Measurements from ENCODE around the gene LRBA. TPM values are rescaled to one million over a fixed set of nuclear protein-coding genes. Genes with fewer than 3 reads are reported as not detected.

The LRBA gene
- total RNA-seq, 3 donors from 2014 or later, result 26.9 to 138 (median 93.7) TPM

DNA sequence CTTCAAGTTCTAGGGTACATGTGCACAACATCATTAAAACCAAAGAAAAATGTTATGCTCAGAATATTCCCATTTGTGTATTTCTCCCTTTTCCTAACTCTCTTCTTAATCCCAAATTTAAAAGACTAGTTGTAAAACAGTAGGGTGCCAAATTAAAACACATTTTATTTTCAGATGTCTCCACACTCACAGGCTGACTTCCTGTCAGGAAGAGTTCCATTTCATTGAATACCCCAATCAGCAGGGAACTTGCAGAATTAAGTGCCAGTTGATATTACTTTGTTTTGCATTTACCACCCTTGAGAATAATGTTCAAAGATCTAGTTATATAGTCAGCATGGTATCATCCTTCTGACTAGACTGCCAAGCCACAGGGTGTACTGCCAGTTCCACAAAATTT is 225.2 kb downstream of the LRBA start:
- no peak for DNase-seq (ENCODE audit: low spot score in 2 of 2)
- Histone ChIP-seq H3K27me3 (no peaks in the 10 kb centered on the region), H3K36me3 (no peaks in the 10 kb centered on the region), H3K27ac (no peak overlapping the region), H3K4me3 (no peak overlapping the region), H3K4me1 (no peaks in the 10 kb centered on the region), H3K9me3 (no peaks in the 10 kb centered on the region)
- intact Hi-C loops (cut with DNase I; ENCODE audit: low total_unique reads), result no loop called here
- TF ChIP-seq POLR2A (IDR thresholded peaks at IDR 0.05), result no peak
- TF ChIP-seq, protein P1, sequence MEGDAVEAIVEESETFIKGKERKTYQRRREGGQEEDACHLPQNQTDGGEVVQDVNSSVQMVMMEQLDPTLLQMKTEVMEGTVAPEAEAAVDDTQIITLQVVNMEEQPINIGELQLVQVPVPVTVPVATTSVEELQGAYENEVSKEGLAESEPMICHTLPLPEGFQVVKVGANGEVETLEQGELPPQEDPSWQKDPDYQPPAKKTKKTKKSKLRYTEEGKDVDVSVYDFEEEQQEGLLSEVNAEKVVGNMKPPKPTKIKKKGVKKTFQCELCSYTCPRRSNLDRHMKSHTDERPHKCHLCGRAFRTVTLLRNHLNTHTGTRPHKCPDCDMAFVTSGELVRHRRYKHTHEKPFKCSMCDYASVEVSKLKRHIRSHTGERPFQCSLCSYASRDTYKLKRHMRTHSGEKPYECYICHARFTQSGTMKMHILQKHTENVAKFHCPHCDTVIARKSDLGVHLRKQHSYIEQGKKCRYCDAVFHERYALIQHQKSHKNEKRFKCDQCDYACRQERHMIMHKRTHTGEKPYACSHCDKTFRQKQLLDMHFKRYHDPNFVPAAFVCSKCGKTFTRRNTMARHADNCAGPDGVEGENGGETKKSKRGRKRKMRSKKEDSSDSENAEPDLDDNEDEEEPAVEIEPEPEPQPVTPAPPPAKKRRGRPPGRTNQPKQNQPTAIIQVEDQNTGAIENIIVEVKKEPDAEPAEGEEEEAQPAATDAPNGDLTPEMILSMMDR (IDR thresholded peaks at IDR 0.05), result no peak
- TF ChIP-seq POLR2AphosphoS5 (IDR thresholded peaks at IDR 0.05), result no peak

DNA sequence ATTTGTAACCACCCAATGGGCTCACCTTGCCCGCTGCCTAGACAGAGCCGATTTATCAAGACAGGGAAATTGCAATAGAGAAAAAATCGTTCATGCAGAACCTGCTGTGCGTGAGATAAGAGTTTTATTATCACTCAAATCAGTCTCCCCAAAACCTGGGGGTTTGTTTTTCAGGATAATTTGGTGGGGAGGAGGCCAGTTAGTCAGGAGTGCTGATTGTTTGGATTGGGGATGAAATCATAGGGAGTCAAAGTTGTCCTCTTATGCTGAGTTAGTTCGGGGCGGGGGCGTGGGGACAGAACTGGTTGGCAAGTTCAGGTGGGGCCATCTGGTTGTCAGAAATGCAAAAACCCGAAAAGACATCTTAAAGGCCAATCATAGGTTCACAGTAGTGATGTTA is 230.1 kb downstream of the LRBA start:
- H3K4me3 ChIP-seq, result no peak overlapping the region
- H3K9me3 ChIP-seq, result no peaks in the 10 kb centered on the region
- intact Hi-C loops (cut with DNase I; ENCODE audit: low total_unique reads), result loop anchor here (5.0 kb wide), 1 partner anchor 193 kb away; no protein-coding TSS in a partner anchor
- H3K27ac ChIP-seq, result no peak overlapping the region
- TF ChIP-seq POLR2AphosphoS5 (IDR thresholded peaks at IDR 0.05) (no peak), POLR2A (IDR thresholded peaks at IDR 0.05) (no peak)
- TF ChIP-seq, protein P1 (IDR thresholded peaks at IDR 0.05), result no peak
- no peak for DNase-seq (ENCODE audit: low spot score in 2 of 2)
- H3K36me3 ChIP-seq, result no peaks in the 10 kb centered on the region
- H3K27me3 ChIP-seq, result no peaks in the 10 kb centered on the region
- no peaks in the 10 kb centered on the region for H3K4me1 ChIP-seq

DNA sequence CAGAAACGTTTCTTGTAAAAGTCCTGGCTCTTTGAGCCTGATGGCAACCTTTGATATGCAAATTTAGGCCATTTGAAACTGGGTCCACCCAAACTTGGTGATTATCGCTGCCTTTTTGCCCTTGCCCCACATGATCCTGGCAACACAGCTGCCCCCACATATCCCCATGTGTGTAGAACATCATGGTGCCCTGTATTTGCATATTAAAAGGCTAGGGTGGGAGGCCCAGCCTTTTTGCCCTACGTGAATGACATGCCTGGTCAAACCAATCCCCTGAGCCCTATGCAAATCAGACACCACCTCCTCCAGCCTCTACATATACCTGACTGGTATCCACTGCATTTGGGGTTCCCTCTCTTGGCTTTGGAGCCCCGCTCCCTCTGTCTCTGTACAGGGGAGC is 230.8 kb downstream of the LRBA start:
- intact Hi-C loops (cut with DNase I; ENCODE audit: low total_unique reads), result loop anchor here (5.0 kb wide), 1 partner anchor 192 kb away; no protein-coding TSS in a partner anchor
- no peak overlapping the region for H3K4me3 ChIP-seq
- no peaks in the 10 kb centered on the region for H3K9me3 ChIP-seq
- no peaks in the 10 kb centered on the region for H3K36me3 ChIP-seq
- H3K4me1 ChIP-seq, result no peaks in the 10 kb centered on the region
- TF ChIP-seq POLR2A (IDR thresholded peaks at IDR 0.05) (no peak), POLR2AphosphoS5 (IDR thresholded peaks at IDR 0.05) (no peak)
- TF ChIP-seq, protein P1 (IDR thresholded peaks at IDR 0.05), result no peak
- no peak for DNase-seq (ENCODE audit: low spot score in 2 of 2)
- H3K27me3 ChIP-seq, result no peaks in the 10 kb centered on the region
- H3K27ac ChIP-seq, result no peak overlapping the region

DNA sequence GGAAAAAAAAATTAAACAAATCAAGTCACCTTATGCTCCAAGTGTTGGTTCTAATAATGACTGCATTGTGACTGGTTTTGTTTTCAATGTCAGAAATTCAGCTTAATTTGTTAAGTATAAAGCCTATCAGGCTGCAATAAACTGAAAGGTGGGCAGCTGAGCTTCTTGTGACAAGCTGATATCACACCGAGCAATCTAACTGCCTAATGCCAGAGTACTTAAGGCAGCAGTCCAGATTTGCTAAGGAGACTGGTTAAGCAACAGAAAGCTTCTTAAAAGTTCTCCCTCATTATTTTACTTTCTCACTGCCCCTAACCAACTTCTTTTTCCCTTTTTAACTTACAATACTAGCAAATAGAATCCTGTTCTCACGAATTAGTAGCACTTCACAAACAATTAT is 232.2 kb downstream of the LRBA start:
- H3K27ac ChIP-seq, result no peak overlapping the region
- no peak overlapping the region for H3K4me3 ChIP-seq
- H3K27me3 ChIP-seq, result no peaks in the 10 kb centered on the region
- intact Hi-C loops (cut with DNase I; ENCODE audit: low total_unique reads), result loop anchor here (5.0 kb wide), 1 partner anchor 191 kb away; no protein-coding TSS in a partner anchor
- no peaks in the 10 kb centered on the region for H3K4me1 ChIP-seq
- TF ChIP-seq, protein P1 (IDR thresholded peaks at IDR 0.05), result no peak
- no peak for TF ChIP-seq POLR2A (IDR thresholded peaks at IDR 0.05)
- TF ChIP-seq POLR2AphosphoS5 (IDR thresholded peaks at IDR 0.05), result no peak
- no peaks in the 10 kb centered on the region for H3K9me3 ChIP-seq
- no peak for DNase-seq (ENCODE audit: low spot score in 2 of 2)
- no peaks in the 10 kb centered on the region for H3K36me3 ChIP-seq

DNA sequence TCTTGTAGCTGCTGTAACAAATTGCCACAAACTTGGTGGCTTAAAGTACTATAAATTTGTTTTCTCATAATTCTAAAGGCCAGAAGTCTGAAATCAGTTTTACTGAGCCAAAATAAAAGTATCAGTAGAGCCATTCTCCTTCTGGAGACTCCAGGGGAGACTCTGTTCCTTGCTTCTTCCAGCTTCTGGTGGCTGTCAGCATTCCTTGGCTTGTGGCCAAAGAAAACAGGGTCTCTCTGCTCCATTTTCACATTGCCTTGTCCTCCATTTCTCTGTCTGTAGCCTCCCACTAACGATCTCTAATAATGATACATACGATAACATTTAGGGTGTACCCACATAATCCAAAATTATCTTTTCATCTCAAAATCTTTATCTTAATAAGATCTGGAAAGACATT is 232.8 kb downstream of the LRBA start:
- H3K9me3 ChIP-seq, result no peaks in the 10 kb centered on the region
- H3K4me1 ChIP-seq, result no peaks in the 10 kb centered on the region
- no peak for DNase-seq (ENCODE audit: low spot score in 2 of 2)
- intact Hi-C loops (cut with DNase I; ENCODE audit: low total_unique reads), result loop anchor here (5.0 kb wide), 1 partner anchor 190 kb away; no protein-coding TSS in a partner anchor
- no peaks in the 10 kb centered on the region for H3K36me3 ChIP-seq
- no peaks in the 10 kb centered on the region for H3K27me3 ChIP-seq
- H3K4me3 ChIP-seq, result no peak overlapping the region
- TF ChIP-seq, protein P1 (IDR thresholded peaks at IDR 0.05), result no peak
- TF ChIP-seq POLR2A (IDR thresholded peaks at IDR 0.05), result no peak
- TF ChIP-seq POLR2AphosphoS5 (IDR thresholded peaks at IDR 0.05), result no peak
- no peak overlapping the region for H3K27ac ChIP-seq

Measured in breast epithelium (tissue), 4 donors.